CD14-positive monocyte (primary cell): ENCODE data around the gene FBF1. TPM values are rescaled to one million over a fixed set of nuclear protein-coding genes. Genes with fewer than 3 reads are reported as not detected.
A peak's percentile ranks its signal among the peaks of the same experiment; 100 is the strongest.

Source experiments
- DNase-seq, 3 donors: peaks; one replicate each; pipeline ENCODE4 v3.0.0-alpha.2; 2011 to 2022
- H2AFZ ChIP-seq: 2 replicates; pipeline ENCODE4 v1.6.0; 2012; ENCODE audit warnings: mild to moderate bottlenecking, low read depth, low read length, inconsistent platforms; ENCODE audit not compliant: insufficient read depth, poor library complexity, severe bottlenecking
- H3K27ac ChIP-seq, 2 donors: 1 replicate in 1 of 2; 2 replicates in 1 of 2; pipeline ENCODE4 v1.5.1; 2012 to 2013; ENCODE audit warnings: low read length in 2 of 2, control low read depth in 1 of 2, inconsistent platforms in 1 of 2, low read depth in 1 of 2, mild to moderate bottlenecking in 1 of 2
- H3K27me3 ChIP-seq, 2 donors: one replicate each; pipeline versions ENCODE4 v1.6.0 to v1.6.1; 2011 to 2013; ENCODE audit warnings: low read length in 2 of 2; ENCODE audit not compliant: control insufficient read depth in 2 of 2, insufficient read depth in 2 of 2
- H3K36me3 ChIP-seq, 2 donors: replicated peaks in 1 of 2; 1 replicate in 1 of 2; 2 replicates in 1 of 2; pipeline versions ENCODE4 v1.5.1 to v1.6.1; 2012 to 2013; ENCODE audit warnings: low read length in 2 of 2, control low read depth in 1 of 2, inconsistent platforms in 1 of 2, mild to moderate bottlenecking in 1 of 2; ENCODE audit not compliant: insufficient read depth in 2 of 2, control insufficient read depth in 1 of 2
- H3K4me1 ChIP-seq, 2 donors: 1 replicate in 1 of 2; 2 replicates in 1 of 2; pipeline versions ENCODE4 v1.5.1 to v1.6.1; 2012 to 2013; ENCODE audit warnings: low read length in 2 of 2, control low read depth in 1 of 2, inconsistent platforms in 1 of 2, mild to moderate bottlenecking in 1 of 2, moderate library complexity in 1 of 2; ENCODE audit not compliant: insufficient read depth in 2 of 2, control insufficient read depth in 1 of 2
- H3K4me2 ChIP-seq: replicated peaks from 2 replicates; pipeline ENCODE3; 2012; ENCODE audit warnings: low read length, moderate library complexity, mild to moderate bottlenecking; ENCODE audit not compliant: poor library complexity, severe bottlenecking; ENCODE audit errors: extremely low read depth
- H3K4me3 ChIP-seq, 3 experiments: fragments of 200-600 bp in 1 of 3; sonication (generic) in 1 of 3; replicated peaks in 1 of 3; 1 replicate in 2 of 3; 2 replicates in 1 of 3; pipeline ENCODE4 v1.5.1; 2011 to 2013; ENCODE audit warnings: low read length in 3 of 3, mild to moderate bottlenecking in 3 of 3, control low read depth in 2 of 3, low read depth in 2 of 3, inconsistent platforms in 1 of 3, moderate library complexity in 1 of 3
- H3K79me2 ChIP-seq: 2 replicates; pipeline ENCODE4 v1.6.0; 2012; ENCODE audit warnings: mild to moderate bottlenecking, control low read depth, inconsistent platforms, low read length, moderate library complexity; ENCODE audit not compliant: insufficient read depth
- H3K9ac ChIP-seq: 2 replicates; pipeline ENCODE4 v1.6.0; 2017; ENCODE audit warnings: low read length, mild to moderate bottlenecking; ENCODE audit not compliant: insufficient read depth, poor library complexity, severe bottlenecking
- H3K9me3 ChIP-seq, 2 donors: replicated peaks in 1 of 2; 1 replicate in 1 of 2; 2 replicates in 1 of 2; pipeline versions ENCODE4 v1.5.1 to v1.6.1; 2012 to 2013; ENCODE audit warnings: low read length in 2 of 2, control low read depth in 1 of 2; ENCODE audit not compliant: control insufficient read depth in 1 of 2, insufficient read depth in 1 of 2
- H4K20me1 ChIP-seq: 2 replicates; pipeline ENCODE4 v1.6.0; 2012; ENCODE audit warnings: mild to moderate bottlenecking, low read length, control low read depth, moderate library complexity; ENCODE audit not compliant: insufficient read depth
- H3K27ac Mint-ChIP-seq, 7 donors: one replicate each; pipeline ENCODE4 v1.8.0; 2020; ENCODE audit warnings: mild to moderate bottlenecking in 7 of 7, mixed read lengths in 7 of 7, moderate library complexity in 6 of 7, inconsistent platforms in 2 of 7
- H3K27me3 Mint-ChIP-seq, 3 donors: one replicate each; pipeline ENCODE4 v1.8.0; 2021 to 2022; ENCODE audit warnings: low read depth in 3 of 3, mild to moderate bottlenecking in 3 of 3, mixed read lengths in 3 of 3, moderate library complexity in 3 of 3, inconsistent platforms in 1 of 3
- H3K36me3 Mint-ChIP-seq, 2 donors: one replicate each; pipeline ENCODE4 v1.8.0; 2020; ENCODE audit warnings: mixed read lengths in 2 of 2, inconsistent platforms in 1 of 2, mild to moderate bottlenecking in 1 of 2
- H3K4me1 Mint-ChIP-seq: one replicate; pipeline ENCODE4 v1.8.0; 2020; ENCODE audit warnings: mild to moderate bottlenecking, mixed read lengths
- H3K4me3 Mint-ChIP-seq, 2 donors: one replicate each; pipeline ENCODE4 v1.8.0; 2020; ENCODE audit warnings: mild to moderate bottlenecking in 2 of 2, mixed read lengths in 2 of 2, moderate library complexity in 1 of 2
- H3K9me3 Mint-ChIP-seq, 7 donors: one replicate each; pipeline ENCODE4 v1.8.0; 2020 to 2022; ENCODE audit warnings: mixed read lengths in 7 of 7, mild to moderate bottlenecking in 6 of 7, moderate library complexity in 6 of 7, inconsistent platforms in 2 of 7
- WGBS: methylation state at CpG from one replicate; pipeline ENCODE4 v1.1.5; 2013; ENCODE audit warnings: missing lambda C conversion rate; ENCODE audit not compliant: insufficient coverage; 5-methylcytosine and 5-hydroxymethylcytosine counted together
- intact Hi-C, 2 donors: fragments of 100-400 bp; cut with micrococcal nuclease; formaldehyde crosslinking; loops; one replicate each; pipeline versions ENCODE4 v1.15.0 to v1.15.1; 2023
- polyA plus RNA-seq, 3 donors: library from polyadenylated mRNA; depleted of rRNA in 1 of 3; unstranded in 2 of 3; stranded (reverse) in 1 of 3; fragments of 300-500 nt in 2 of 3; fragments of >200 nt in 1 of 3; fragmentation: Illumina TruSeq in 2 of 3; gene quantifications; 1 replicate in 2 of 3; 2 replicates in 1 of 3; pipeline ENCODE4 v1.2.3, GENCODE V29; 2012 to 2021
- TF ChIP-seq, protein P1 (sequence below): fragments of 200-600 bp; IDR thresholded peaks from one replicate; pipeline ENCODE4 v1.8.0; 2022; ENCODE audit warnings: antibody characterized with exemption, mild to moderate bottlenecking

FBF1 gene
- polyA plus RNA-seq, 3 donors, result 0.32 to 4.4 (median 0.62) TPM

DNA sequence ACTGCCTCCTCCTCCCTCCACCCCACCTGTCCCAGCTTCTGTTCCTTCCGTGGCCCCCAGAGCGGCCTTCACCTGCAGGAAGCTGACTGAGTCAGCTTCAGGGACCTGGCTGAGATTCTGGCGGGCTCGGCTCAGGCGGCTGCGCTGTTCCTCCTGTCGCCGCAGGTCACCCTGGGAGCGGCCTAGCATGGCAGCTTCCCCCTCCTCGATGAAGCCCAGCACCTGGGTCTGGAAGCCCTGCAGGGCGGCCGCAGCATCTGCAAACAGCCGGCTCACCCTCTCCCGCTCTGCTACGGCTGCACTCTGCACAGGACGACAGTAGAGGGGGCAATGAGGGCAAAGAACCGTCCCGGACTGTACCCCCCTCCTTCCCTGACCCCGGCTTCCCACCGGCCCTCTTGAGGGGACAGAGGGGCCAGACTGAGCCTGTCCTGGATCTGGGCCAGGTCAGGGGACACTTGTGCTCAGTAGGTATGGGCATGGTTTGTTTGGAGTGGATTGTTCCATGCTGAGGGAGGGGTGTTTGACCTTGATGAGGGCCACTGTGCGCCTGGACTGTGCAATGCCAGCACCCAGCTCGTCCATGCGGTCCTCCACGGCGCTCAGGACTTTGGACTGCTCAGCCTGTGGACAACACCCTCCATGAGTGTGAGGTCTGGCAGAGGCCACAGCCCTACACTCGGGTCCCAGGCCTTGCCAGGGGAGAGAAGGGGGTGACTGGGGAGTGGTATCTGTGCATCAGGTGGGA, 64.5 kb downstream of the FBF1 start:
- Histone ChIP-seq H3K9ac (no peak overlapping the region), H3K27me3 (peaks cover 16 to 48% of the 10 kb centered on the region in 2 donors), H3K9me3 (peaks cover 0 to 5% of the 10 kb centered on the region in 2 donors), H3K4me3 (peak overlapping the region in 2 of 3 experiments; percentile 9 to 60), H3K4me1 (peaks cover 27 to 38% of the 10 kb centered on the region in 2 donors), H3K36me3 (no peaks in the 10 kb centered on the region), H3K27ac (no peak overlapping the region), H4K20me1 (no peaks in the 10 kb centered on the region), H3K4me2 (peak overlapping the region; percentile 58), H2AFZ (peak overlapping the region; percentile 42), H3K79me2 (no peaks in the 10 kb centered on the region)
- H3K36me3 Mint-ChIP-seq, result peaks cover 2 to 6% of the 10 kb centered on the region in 2 donors
- H3K9me3 Mint-ChIP-seq, result peaks cover 0 to 14% (median 4%) of the 10 kb centered on the region in 7 donors
- 24% methylated on average over 21 of the region's 26 CpGs for WGBS
- TF ChIP-seq, protein P1, sequence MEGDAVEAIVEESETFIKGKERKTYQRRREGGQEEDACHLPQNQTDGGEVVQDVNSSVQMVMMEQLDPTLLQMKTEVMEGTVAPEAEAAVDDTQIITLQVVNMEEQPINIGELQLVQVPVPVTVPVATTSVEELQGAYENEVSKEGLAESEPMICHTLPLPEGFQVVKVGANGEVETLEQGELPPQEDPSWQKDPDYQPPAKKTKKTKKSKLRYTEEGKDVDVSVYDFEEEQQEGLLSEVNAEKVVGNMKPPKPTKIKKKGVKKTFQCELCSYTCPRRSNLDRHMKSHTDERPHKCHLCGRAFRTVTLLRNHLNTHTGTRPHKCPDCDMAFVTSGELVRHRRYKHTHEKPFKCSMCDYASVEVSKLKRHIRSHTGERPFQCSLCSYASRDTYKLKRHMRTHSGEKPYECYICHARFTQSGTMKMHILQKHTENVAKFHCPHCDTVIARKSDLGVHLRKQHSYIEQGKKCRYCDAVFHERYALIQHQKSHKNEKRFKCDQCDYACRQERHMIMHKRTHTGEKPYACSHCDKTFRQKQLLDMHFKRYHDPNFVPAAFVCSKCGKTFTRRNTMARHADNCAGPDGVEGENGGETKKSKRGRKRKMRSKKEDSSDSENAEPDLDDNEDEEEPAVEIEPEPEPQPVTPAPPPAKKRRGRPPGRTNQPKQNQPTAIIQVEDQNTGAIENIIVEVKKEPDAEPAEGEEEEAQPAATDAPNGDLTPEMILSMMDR, result no peak
- peak overlapping the region; percentile 69 to 95 for H3K4me3 Mint-ChIP-seq
- H3K4me1 Mint-ChIP-seq, result peaks cover 28% of the 10 kb centered on the region
- peaks cover 50 to 62% (median 52%) of the 10 kb centered on the region in 3 donors for H3K27me3 Mint-ChIP-seq
- DNase-seq, result no peak
- intact Hi-C loops, result no loop called here
- no peak overlapping the region for H3K27ac Mint-ChIP-seq

DNA sequence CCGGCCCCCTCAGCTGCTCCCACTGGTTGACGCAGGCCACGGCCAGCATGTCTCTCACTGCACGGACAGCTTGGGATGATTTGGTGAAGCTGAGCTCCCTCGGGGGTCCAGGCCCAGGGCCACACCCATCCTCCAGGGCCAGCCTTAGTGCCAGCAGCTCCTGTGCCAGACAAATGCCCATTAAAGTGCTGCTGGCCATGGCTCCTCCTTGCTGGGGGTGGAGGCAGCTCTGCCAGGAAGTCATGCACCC, 65.0 kb downstream of the FBF1 start:
- Mint-ChIP-seq H3K9me3 (peaks cover 0 to 14% (median 4%) of the 10 kb centered on the region in 7 donors), H3K36me3 (peaks cover 2 to 6% of the 10 kb centered on the region in 2 donors), H3K4me3 (peak overlapping the region; percentile 69 to 95), H3K27ac (no peak overlapping the region), H3K4me1 (peaks cover 28% of the 10 kb centered on the region), H3K27me3 (peaks cover 49 to 58% (median 50%) of the 10 kb centered on the region in 3 donors)
- Histone ChIP-seq H4K20me1 (no peaks in the 10 kb centered on the region), H3K4me3 (peak overlapping the region in 2 of 3 experiments; percentile 9 to 60), H3K27me3 (peaks cover 16 to 46% of the 10 kb centered on the region in 2 donors), H3K9me3 (peaks cover 0 to 5% of the 10 kb centered on the region in 2 donors), H3K9ac (no peak overlapping the region), H2AFZ (peak overlapping the region; percentile 42), H3K79me2 (no peaks in the 10 kb centered on the region), H3K36me3 (no peaks in the 10 kb centered on the region), H3K4me1 (peaks cover 27 to 38% of the 10 kb centered on the region in 2 donors), H3K27ac (no peak overlapping the region), H3K4me2 (peak overlapping the region; percentile 58)
- DNase-seq, result no peak
- intact Hi-C loops, result no loop called here
- TF ChIP-seq, protein P1, result no peak
- WGBS, result 59% methylated on average over 5 of the region's 5 CpGs
